Stimulated activated CD4-positive, alpha-beta T cell treated with anti-CD3 and anti-CD28 coated beads, Interleukin-15, amount 100 ng/mL, for 24 hours (primary cell): ENCODE measurements around the gene RASL12.
"Not testable (repeated sequence)": the region's sequence is repeated elsewhere in the genome, so short reads cannot be mapped to it uniquely, and the experiment has no call there.

Source experiments
- DNase-seq: peaks from one replicate; pipeline ENCODE4 v3.0.0-alpha.2; 2020

The RASL12 gene

DNA sequence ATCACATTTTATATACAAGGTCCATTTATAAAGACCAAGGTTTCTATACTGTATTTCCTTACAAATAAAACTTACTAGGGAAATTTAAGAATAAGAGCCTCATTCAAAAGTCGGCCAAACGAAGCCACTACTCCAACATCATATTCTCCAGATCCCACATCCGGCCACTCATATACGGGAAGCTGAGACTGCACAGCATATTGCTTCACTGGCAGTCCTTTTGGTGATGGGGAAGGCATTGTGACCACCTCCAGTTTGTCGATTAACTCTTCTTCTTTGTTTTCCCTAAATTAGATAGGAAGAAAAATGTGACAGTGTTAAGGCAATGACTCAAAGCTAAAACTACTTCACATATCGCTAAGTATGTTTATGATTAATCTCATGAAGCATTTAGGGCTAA is 41.0 kb downstream of the RASL12 start:
- no peak for DNase-seq

DNA sequence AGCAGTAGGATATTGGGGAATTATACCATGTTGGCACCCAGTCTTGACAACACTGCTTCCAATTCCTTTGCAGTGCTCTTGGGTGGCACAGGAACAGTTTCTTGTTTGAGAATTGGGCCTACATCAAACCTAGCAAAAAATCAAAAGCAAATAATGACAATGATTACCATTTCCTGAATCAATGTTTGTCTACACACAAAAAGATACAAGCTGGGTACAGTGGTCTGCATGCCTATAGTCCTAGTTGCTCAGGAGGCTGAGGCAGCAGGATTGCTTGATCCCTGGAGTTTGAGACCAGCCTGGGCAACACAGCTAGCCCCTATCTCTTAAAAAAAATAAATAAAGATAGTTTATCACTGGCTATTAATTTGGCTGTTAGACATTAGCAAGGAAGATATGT is 46.3 kb downstream of the RASL12 start:
- DNase-seq, result no peak

GRCh38 chr15:65020419-65020818 is 47.4 kb downstream of the RASL12 start:
- no peak for DNase-seq

GRCh38 chr15:65011198-65011597 is 56.6 kb downstream of the RASL12 start:
- DNase-seq, result not testable (repeated sequence)

DNA sequence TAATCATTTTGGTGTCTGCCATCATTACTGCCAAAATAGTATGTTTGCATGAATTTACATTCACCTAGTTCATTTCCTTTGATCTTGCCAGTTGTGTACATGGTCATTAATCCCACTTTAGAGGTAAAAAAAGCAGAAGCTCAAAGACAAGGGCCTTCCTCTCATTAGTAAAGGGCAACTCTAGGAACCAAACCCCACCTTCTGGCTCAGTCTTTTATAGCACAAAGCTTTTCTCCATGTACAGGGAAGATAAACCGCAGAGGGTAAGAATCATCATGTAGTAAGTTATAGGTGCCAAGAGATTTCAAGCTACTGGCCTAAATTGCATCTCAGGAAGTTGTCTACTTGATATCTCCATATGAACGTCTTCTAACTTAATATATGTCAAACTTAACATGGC is 58.8 kb downstream of the RASL12 start:
- DNase-seq, result no peak

DNA sequence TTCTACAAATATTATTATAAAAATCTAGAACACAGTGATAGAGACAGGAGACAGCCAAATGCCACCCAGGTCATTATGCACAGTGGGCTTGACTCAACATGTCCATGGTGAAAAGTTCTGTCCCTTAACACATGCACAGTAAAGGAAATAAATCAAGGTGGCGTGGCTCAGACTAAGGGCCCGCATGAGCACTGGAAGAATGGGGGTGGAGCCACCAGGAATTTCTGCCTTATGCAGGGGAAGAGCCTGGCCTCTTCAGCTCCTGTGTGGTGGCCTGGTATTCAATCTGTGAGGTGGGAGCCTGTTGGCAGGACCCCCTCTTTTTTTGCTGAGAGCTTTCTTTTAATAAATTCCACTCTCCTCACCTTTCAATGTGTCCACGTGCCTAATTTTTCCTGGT is 60.9 kb downstream of the RASL12 start:
- no peak for DNase-seq

GRCh38 chr15:65004993-65005392 is 62.8 kb downstream of the RASL12 start:
- DNase-seq, result no peak
